Neural progenitor cell (in vitro differentiated cells): ENCODE data around the gene NCK1.

ENCODE experiments used
- EZH2 ChIP-seq: fragments of 200-600 bp; sonication (generic); IDR thresholded peaks from 2 replicates; pipeline ENCODE4 v1.6.1; 2017; ENCODE audit warnings: antibody characterized with exemption, mild to moderate bottlenecking, moderate library complexity
- TF ChIP-seq, protein P1 (sequence below): fragments of 200-600 bp; sonication (generic); IDR thresholded peaks from 2 replicates; pipeline ENCODE4 v1.5.1; 2017; ENCODE audit warnings: antibody characterized with exemption, mild to moderate bottlenecking

DNA sequence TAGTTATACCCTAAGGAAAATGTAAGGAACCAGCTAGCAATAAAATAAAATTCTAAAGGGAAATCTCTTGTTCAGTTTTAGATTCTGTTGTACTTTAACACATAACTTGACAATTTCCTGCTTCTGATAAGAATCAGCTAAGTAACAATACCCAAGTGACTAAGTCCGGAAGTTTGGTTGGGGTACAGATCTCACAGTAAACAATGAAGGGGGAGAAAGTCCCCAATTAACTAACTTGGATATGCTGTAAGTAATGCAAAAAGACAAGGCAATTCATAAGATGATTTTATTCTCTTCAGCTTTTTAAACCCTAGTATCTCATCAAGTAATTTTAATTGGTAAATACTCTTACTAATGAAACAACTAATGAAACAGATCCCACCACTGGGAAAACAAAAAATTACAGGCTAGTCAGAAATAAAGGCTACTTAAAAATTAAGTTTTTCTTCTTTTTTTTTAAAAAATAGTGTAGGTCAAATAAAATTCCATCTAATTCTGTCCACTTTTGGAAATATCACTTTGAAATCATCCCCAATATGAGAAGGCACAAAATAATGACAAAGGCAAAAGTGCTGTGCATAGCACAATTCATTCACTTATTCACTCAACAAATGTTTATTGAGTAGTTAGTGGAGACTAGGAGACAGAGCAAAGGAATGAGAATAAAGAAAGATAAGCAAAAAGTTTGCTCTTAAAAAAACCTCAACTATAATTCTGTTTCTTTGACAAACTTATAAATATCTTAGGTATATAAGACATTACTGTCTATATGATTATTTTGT lies 58.0 kb downstream of the NCK1 start:
- TF ChIP-seq, protein P1, sequence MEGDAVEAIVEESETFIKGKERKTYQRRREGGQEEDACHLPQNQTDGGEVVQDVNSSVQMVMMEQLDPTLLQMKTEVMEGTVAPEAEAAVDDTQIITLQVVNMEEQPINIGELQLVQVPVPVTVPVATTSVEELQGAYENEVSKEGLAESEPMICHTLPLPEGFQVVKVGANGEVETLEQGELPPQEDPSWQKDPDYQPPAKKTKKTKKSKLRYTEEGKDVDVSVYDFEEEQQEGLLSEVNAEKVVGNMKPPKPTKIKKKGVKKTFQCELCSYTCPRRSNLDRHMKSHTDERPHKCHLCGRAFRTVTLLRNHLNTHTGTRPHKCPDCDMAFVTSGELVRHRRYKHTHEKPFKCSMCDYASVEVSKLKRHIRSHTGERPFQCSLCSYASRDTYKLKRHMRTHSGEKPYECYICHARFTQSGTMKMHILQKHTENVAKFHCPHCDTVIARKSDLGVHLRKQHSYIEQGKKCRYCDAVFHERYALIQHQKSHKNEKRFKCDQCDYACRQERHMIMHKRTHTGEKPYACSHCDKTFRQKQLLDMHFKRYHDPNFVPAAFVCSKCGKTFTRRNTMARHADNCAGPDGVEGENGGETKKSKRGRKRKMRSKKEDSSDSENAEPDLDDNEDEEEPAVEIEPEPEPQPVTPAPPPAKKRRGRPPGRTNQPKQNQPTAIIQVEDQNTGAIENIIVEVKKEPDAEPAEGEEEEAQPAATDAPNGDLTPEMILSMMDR: no peak
- no peak for TF ChIP-seq EZH2
